Effector CD4-positive, alpha-beta T cell (primary cell): ENCODE measurements around the gene UNKL.

Experiments
- DNase-seq: peaks from one replicate; pipeline ENCODE4 v3.0.0-alpha.2; 2020

The UNKL gene

DNA sequence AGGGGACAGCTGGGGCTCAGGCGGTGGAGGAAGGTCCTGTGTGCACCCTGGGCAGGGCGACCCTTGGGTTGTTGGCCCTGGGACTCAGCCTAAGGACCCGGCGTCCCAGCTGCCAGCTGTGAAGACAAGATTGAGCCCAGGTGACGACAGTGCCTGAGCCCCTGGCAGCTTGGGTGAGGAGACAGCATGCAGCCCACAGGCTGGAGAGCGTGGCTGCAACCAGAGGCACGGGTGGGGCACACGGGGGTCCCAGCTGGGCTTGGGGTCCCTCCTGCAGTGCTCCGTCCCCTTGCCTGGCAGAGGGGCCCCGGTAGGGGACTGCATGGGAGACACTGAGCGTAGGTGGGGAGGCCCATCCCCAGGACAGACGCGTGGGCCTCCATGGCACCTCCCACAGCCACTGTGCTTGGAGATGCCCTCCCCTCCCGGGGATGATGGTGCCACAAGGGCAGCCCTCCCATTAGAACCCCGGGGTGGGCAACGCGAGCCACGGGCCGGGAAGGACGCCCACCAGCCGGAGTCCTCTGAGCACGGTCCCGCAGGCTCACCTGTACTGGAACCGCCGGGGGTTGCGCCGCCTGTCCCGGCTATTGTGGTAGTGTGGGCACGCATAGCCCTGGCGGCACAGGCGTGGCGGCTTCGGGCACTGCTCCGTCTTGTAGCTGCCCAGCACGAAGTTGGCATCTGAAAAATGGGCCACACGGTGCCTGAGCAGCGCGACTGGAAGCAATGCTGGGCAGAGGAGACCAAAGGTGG lies 15.5 kb downstream of the UNKL start:
- DNase-seq = no peak

- no peak for DNase-seq
Observed at GRCh38 chr16:1398351-1398750, 16.2 kb downstream of the UNKL start.

GRCh38 chr16:1397779-1398178 lies 16.7 kb downstream of the UNKL start:
- DNase-seq = no peak

DNA sequence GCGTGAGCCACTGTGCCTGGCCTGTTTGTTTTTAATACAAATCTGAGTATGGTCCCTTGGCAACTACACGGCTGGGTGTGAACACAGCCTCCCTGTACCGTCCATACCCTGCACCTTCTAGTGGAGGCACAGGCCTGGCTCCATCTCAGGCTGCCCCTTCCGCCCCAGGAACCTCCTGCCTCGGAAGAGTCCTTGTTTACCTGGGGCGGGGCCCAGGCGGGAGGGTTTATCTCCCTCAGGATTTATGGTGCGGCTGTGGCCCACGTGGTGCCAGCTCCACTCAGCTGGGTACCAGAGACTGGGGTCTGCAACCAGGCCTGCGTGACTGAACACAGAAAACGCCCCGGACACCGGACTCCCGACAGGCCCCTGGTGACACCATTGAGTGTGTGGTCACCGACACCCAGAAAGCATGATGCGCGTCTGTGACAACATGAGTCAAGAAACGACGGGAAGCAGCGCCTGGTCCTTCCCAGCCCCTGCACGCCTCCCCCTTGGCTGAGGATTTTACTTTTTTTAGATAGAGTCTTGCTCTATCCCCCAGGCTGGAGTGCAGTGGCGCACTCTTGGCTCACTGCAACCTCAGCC lies 19.0 kb downstream of the UNKL start:
- DNase-seq = no peak

- no peak for DNase-seq
Observed at GRCh38 chr16:1394367-1394951, 20.0 kb downstream of the UNKL start.

DNA sequence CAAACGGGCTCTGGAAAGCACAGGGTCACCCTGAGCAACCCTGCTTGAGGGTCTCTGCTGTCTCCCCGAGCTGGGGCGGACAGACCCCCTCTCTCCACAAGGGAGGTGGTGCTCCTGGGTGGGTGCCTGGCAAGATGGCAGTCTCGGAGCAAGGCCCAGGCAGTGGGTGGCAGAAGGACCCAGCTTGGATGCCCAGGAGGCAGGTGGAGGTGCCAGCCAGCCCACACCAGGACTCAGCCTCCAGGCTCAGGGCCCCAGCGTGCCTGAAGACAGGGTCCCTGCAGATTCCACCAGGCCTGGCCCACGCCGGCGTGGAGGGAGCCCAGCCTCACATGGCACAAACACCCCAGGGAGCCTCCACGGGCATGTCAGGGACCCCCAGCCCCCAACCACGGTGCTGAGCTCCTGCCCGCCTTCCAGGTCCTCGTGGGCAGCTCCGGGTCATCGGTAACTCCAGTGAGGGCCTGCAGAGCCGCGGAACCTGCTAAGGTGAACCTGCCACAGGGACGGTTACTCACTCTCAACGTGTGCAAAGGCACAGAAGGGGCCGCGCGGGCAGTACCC lies 20.8 kb downstream of the UNKL start:
- no peak for DNase-seq

DNA sequence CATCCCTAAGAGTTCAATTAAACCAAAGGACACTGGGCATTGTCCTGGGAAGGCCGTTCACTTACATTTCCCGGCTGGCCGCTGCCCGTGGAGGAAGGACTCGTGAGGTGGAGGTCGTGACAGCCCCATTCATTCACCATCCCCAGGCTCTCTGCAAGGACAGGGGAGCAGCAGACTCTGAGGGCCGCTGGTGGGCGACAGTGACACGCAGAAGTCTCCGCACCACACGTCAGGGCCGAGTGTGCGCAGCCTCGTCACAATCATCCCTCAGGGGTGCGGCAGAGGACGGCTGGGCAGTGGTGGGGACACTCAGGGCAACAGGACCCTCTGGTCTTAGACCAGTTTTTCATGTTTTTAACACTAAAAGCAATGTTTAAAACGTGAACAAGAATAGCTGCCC lies 21.7 kb downstream of the UNKL start:
- DNase-seq = no peak

DNA sequence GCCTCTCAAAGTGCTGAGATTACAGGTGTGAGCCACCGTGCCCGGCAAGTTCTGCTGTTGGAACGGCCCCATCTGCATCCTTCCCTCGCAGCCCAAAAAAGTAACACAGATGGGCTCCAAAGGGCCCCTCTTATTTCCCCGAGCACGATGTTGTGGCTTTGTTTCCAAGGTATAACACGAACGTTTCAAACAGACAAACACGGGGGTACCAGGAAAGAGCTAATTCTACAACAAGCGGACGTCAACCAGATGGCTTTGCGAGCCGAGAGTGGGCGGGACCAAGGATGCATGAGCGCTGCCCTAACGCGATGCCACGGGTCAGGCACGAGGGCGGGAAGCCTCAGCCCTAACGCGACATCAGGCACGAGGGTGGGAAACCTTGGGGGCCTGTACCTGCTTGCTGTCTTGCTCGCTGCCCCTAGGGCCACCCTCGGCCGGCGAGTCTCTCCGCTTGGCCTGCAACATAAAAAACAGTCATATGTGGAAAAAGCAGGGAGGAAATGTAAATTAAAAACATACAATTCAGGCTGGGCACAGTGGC lies 24.2 kb downstream of the UNKL start:
- no peak for DNase-seq

- DNase-seq = no peak
Observed at GRCh38 chr16:1389762-1390161, 24.7 kb downstream of the UNKL start.

DNA sequence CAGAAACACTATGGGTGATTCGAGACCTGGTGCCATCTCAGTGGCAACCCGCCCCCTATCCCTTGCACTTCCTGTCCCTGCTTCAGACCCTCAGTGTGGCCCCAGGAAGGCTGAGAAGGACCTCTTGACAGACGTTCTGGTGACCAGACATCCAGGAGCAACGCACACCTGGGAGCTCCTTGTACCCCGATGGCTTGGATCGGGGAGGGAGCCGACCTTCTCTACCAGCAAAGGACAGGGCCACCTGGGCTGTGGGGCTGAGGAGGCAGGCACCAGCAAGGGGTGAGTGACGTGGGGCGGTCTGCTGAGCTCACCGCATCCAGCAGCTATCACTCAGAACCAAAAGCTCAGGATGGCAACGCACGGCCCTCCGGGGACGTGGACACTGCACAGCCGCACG lies 27.2 kb downstream of the UNKL start:
- no peak for DNase-seq

DNA sequence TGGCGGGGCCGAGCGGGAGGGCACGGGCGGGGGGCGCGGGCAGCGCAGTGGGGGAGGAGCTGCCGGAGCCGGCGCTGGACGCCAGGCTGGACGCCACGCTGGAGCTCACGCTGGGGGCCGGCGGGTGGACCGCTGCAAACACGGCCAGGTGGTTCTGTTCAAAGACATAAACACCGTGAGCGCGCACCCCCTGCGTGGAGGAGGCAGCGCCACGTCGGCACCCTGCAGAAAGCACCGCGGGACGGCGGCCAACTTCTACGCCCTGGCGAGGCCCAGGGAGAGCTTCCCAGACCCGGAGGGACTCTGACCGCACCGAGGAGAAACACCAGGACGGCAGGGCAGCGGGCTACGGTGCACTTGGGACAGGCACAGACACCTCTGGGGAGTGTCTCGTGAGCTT lies 29.3 kb downstream of the UNKL start:
- no peak for DNase-seq

DNA sequence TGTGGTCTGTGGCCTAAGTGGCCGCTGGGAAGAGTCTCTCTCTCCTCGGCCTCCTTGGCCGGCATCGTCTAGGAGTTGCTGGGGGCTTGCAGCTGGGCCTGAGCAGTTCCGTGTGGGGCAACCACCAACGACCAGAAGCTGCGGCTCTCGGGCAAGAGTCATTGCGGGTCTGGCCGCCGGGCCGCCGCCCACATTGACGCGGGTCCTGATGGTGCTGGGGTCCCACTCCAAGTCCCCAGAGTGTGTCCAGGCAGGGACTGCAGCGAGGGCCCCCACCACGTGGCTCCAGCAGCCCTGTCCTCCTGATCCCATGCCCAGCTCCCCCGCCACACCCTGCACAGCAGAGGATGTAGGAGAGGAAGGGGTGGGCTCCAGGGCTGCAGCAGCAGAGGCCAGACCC lies 30.9 kb downstream of the UNKL start:
- no peak for DNase-seq

DNA sequence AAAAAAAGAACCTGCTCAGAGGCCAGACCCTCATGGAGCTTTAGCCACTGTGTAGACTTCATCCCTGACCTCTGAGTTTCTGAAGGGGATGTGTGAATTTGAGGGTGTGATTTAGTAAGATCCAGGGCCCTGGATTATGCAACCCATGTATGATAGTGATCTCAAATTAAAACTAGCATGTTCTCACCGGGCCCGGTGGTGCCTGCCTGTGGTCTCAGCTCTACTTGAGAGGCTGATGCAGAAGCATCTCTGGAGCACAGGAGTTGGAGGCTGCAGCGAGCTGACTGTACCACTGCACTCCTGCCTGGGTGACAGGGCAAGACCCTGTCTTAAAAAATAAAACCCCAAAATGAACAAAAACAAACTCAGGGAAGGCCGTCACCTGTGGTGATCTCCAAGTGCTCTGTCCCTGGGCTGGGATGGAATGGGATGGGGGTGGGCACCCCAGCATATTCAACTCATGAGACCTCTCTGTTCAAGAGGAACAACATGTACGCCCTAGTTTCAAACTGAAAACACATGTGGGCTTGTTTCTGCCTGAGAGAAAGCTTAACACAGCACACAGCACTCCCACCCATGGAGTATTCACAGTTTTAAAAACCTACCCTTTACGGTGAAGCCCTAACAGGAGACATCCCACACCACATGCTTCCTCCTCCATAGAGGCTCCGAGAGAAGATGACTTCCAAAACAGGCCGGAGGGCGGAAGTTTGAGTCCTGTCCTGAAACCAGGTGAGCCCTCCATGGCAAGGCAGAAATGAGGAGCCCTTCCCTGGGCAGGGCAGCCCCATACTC lies 32.7 kb downstream of the UNKL start:
- no peak for DNase-seq

DNA sequence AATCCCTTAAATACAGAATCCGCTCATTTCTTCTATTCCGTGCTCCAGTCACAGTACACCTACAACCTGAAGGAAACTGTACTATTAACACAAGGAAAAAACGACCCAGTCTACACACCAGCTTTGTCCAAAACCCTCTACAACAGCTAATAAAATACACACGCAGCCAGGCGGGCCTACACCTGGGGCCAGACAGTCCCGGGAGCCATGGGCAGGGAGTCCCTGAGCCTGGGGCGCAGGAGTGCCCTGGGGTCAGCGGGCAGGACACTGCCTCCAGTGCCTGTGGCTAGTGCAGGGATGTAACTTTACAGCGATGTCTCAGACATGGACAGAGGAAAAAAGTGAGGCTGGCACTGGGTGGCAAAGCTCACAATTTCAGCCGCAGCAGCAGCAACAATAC lies 34.3 kb downstream of the UNKL start:
- no peak for DNase-seq

DNA sequence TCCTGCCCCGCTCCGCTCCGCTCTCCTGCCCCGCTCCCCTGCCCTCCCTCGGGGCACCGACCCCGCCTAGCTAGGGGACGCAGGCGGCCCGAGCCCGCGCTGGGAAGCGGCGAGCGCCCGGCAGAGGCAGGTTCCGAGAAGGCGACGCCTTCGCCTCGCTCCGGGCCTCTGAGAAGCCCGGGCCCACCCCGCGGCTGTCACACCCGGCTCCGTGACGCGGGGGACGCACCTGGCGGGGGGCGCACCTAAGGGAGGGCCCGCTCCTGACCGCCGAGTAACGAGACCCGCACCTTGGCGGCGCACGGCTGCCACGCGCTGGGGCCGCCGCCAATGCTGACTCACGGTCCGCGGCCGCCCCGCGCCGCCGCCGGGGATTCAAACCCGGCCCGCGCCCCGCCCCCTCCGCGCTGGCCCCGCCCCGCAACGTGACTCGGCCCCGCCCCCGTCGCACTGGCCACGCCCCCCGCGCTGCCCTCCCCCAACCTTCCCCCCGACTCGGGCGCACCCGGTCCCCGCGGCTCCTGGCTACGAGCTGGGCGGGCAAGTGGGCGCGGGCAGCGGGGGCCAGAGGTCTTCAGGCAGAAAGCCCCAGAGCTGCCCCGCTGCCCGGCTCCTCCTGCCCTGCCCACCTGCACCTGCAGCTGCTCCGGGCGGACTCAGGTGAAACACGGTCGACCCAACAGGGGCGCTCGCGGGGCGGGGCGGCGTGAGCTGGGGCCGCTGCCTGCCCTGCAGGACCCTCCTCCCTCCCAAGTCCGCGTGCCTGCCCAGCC lies 35.0 kb downstream of the UNKL start:
- DNase-seq = peak; percentile 48

DNA sequence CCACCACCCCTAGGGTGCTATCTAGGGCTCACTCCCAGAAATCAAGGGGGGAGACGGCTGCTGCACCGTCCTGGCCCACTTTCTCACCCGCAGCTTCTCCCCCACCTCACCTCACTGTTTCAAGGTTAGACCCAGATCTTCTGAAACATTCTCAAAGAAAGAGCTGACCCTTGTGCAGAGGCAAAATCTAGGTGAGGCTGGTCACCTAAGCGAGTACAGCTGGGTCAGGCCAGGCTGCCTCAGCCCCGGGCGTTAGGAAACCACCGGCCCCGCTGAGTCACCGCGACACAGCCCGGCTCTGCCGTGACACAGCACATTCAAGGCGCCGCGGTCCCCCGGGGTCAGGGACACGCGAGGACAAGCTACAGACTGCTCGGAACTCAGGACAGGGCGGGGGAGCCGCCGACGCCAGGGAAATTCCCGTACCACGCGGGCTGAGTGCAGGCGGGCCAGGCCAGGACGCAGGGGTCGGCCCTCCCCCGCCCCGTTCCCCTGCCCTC lies 35.6 kb downstream of the UNKL start:
- DNase-seq = peak; percentile 41

DNA sequence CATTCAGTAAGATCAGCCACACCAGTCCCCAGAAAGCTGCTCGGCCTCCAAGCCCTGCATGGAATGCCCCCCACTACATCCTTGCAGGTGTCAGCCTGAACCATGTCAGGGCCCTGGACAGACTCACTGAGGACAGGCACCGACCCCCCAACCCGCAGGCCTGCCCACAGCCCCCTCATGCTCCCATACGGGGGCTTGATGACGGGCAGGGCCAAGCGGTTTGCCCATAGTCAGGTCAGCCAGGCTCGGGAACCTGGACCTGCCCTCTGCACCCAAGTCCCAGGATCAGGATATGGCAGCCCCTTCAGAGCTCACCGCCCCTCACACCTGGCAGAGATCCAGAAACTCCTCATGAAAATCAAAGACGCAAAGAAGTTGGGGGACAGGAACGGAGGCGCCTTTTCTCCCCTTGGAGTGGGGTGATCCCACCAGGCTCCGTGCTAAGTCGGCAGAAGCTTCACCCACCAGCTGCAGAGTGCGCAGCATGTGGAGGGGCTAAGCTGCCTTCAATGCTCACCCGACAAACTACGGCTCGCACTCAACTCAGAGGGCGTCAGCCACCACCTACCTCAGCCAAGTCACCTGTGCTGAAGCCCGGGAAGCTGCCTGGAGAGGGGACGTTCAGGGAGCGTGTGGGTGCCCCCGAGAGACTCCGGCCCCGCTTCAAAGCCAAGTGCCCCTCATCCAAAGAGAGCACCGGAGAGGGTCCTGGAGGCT lies 36.3 kb downstream of the UNKL start:
- no peak for DNase-seq

GRCh38 chr16:1377406-1378010 lies 37.0 kb downstream of the UNKL start:
- no peak for DNase-seq

DNA sequence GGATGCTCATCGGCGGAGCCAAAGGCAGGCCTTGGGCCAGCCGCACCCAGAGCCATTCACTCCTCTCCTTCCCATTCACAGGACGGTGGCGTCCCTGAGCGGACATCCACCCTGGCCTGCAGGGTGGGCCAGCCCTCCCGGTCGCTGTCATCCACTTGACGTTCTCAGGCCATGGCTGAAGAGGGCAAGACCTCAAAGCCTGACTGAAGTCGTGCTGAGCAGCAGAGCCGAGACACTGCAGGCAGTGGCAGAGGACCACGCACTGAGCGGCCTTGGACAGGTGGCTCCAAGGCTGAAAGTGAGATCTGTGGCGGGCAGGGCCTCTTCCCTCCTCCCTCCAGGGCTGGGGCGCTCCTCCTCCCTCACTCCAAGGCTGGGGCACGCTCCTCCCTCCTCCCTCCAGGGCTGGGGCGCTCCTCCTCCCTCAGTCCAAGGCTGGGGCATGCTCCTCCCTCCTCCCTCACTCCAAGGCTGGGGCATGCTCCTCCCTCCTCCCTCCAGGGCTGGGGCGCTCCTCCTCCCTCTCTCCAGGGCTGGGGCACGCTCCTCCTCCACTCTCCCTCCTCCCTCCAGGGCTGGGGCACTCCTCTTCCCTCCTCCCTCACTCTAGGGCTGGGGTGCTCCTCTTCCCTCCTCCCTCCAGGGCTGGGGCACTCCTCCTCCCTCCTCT lies 38.6 kb downstream of the UNKL start:
- no peak for DNase-seq

GRCh38 chr16:1375298-1375640 lies 39.2 kb downstream of the UNKL start:
- DNase-seq = no peak
